ENCODE results near the gene NAA11. TPM values are rescaled to one million over a fixed set of nuclear protein-coding genes. Genes with fewer than 3 reads are reported as not detected.

The NAA11 gene
- total RNA-seq: not detected in 2 replicates

GRCh38 chr4:79325864-79326328 is at the start of gene NAA11:
Gene NAA11 (minus strand): TSS chr4:79326061. CDS start chr4:79325877, 184 bp downstream.

Other genes starting within 250 kb of the NAA11 start
- not detected in 2 replicates for gene GK2, start 82.2 kb upstream of the NAA11 start, total RNA-seq

All from dermis lymphatic vessel endothelial cell (primary cell).